Adrenal gland (tissue), 5 donors: Measurements from ENCODE around the gene ELMOD3.

ENCODE experiments used
- POLR2A ChIP-seq, 2 donors: fragments of 450-650 bp; IDR thresholded peaks; one replicate each; pipeline ENCODE4 v1.6.1; 2017; ENCODE audit warnings: antibody characterized with exemption in 2 of 2, mild to moderate bottlenecking in 2 of 2, moderate library complexity in 1 of 2
- TF ChIP-seq, protein P1 (sequence below), 6 experiments: fragments of 450-650 bp in 4 of 6; fragments of 200-600 bp in 2 of 6; sonication (generic) in 1 of 6; IDR thresholded peaks; 1 replicate in 5 of 6; 2 replicates in 1 of 6; pipeline versions ENCODE4 v1.5.1 to v1.8.0; 2016 to 2021; ENCODE audit warnings: antibody characterized with exemption in 6 of 6, mild to moderate bottlenecking in 2 of 6, moderate library complexity in 1 of 6
- donor health status: DM: no; HTN: no; CAD: no.

DNA sequence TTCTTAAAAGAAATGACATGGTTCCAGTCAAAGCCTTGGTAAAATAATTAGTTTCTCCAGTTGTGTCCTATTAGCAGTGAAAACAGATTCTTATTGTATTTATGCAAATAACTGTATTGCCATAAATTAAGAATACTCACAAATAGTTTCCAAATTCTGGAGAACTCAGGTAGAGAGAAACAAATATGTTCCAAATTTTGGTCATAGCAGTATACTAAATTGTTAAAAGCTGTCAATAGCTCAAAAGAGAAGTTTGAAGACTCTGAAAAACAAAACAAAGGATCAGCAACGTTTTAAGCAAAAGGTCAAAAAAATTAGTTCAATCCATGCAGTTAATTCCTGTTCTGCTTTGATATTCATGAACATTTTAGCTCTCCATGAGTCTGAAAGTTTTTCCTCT lies 25.5 kb downstream of the ELMOD3 start:
- TF ChIP-seq, protein P1, sequence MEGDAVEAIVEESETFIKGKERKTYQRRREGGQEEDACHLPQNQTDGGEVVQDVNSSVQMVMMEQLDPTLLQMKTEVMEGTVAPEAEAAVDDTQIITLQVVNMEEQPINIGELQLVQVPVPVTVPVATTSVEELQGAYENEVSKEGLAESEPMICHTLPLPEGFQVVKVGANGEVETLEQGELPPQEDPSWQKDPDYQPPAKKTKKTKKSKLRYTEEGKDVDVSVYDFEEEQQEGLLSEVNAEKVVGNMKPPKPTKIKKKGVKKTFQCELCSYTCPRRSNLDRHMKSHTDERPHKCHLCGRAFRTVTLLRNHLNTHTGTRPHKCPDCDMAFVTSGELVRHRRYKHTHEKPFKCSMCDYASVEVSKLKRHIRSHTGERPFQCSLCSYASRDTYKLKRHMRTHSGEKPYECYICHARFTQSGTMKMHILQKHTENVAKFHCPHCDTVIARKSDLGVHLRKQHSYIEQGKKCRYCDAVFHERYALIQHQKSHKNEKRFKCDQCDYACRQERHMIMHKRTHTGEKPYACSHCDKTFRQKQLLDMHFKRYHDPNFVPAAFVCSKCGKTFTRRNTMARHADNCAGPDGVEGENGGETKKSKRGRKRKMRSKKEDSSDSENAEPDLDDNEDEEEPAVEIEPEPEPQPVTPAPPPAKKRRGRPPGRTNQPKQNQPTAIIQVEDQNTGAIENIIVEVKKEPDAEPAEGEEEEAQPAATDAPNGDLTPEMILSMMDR (IDR thresholded peaks at IDR 0.05): no peak
- TF ChIP-seq POLR2A (IDR thresholded peaks at IDR 0.05): no peak
